HG03521 (cell line): ENCODE measurements around the gene XKR7.

Experiments
- ATAC-seq: cut with Tn5 transposase; IDR thresholded peaks from one replicate; pipeline ENCODE4 v1.9.1; 2021; ENCODE audit warnings: mild to moderate bottlenecking, moderate library complexity; ENCODE audit not compliant: unreplicated experiment

Gene XKR7

DNA sequence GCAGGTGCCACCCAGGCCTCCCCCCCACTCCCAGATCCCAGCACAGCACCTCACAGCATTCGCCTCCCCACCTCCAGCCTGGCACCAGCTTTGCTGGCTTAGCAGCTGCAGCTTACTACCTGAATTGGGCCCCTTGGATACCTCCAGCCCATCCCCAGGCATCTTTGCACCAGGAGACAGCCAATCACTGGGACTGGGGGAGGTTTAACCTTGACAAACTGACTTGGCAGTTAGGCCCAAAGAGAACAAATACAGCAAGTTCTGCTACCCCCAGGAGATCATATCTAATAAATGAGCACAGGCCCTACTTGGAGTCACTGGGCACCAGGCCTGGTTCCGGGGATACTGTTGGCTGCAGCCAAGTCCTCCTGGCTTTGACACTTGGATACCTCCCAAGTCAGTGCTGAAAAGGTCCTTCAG is 24.9 kb upstream of the XKR7 start:
- ATAC-seq = no peak

DNA sequence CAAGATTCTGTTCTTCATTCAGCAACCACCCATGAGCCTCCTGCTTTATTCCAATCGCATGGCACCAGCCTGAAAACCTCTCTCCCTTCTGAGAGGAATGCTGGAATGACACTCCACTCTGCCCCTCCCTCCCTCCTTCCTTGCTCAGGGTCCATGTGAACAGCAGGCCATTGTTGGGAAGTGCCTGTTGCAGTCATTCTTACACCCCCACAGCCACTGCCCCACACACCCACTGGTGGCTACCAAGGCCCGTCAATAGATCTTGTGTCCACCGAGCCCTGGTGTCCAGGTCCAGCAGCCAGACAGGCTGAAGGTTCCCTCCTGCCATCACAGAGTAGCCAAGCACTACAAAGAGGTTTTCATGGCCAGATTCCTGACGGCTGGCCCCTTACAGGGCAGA is 22.6 kb upstream of the XKR7 start:
- ATAC-seq = no peak

DNA sequence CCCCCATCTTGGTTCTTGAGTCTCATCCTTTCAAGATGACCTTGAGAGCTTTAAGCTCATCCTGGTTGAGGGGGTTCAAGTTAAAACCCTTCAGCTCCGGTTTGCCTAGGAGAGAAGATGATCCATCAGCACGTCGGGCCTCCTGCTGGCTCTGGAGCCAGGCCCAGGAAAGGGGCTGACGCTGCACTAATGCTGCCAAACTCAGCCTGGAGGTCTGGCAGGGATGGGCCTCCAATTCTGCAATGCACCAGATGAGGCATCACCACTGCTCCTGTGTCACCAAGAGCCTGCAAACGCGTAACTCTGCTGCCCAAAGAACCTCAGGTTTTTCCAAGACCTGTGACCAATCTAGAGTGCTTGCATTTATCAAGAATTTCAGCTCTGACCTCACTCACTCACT is 22.2 kb upstream of the XKR7 start:
- ATAC-seq = no peak

DNA sequence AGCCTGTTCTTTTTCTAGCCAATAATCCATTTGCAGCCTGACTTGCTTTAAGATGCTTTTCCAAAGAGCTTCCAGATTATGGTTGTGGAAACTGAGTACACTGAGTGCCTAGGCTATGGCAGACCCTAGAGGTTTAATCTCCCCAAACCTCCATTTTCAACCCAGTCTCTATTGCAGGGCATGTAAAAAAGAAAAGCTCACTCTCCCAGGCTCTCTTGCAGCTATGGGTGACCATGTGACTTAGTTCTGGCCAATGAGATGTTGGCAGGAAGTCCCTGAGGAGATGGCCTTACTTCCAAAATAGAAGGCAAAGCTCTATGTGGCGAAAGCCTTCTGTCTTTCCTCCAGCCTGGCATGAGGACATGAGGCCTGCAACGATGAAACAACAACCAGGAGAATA is 19.9 kb upstream of the XKR7 start:
- ATAC-seq = no peak

DNA sequence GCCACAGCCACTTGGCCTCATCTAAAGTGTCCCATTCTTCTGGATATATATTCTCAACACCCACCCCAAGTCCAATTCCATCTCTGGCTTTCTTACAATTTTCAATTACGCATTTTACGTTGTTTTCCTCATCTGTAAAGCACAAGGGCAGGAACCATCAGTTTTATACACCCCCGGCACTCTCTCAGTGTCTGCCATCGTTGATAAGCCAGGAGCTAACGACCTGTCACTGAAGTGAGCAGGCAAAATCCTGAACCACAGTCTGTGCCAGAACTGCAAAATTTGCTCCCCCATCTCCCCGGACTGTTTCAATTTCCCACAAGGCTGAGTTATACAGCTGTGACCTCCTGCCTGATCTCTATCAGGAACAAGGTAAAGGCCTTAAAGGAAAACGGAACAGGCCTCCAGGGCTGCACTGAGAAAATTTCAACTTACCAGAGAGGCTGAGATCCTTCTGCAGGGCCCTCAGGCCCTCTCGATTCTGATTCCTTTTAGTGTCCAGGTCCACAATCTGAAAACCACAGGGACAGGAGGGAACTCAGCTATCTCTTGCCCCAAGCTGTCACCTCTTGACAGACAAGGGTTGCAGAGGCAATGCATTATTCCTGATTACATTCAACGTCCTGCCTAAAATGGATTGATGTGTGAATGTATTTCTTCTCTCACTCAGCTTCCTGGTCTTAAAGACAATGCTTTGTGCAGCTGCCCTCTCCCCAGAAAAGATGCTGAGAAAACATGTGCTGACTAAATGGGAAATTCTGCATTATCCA is 17.9 kb upstream of the XKR7 start:
- ATAC-seq = no peak

DNA sequence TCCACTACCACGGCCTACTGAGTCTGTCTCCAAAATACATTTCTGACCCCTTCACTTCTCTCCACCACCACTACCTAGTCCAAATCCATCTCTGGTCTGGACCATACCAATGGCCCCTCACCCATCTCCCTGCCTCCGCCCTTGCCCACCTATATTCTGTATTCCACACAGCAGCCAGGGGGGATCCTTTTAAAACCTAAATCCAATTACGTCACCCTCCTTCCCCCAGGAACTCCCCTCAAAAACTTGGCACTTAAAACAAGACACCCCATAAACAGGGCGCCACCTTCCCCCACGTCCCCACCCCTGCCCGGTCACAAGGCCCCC is 16.8 kb upstream of the XKR7 start:
- no peak for ATAC-seq

DNA sequence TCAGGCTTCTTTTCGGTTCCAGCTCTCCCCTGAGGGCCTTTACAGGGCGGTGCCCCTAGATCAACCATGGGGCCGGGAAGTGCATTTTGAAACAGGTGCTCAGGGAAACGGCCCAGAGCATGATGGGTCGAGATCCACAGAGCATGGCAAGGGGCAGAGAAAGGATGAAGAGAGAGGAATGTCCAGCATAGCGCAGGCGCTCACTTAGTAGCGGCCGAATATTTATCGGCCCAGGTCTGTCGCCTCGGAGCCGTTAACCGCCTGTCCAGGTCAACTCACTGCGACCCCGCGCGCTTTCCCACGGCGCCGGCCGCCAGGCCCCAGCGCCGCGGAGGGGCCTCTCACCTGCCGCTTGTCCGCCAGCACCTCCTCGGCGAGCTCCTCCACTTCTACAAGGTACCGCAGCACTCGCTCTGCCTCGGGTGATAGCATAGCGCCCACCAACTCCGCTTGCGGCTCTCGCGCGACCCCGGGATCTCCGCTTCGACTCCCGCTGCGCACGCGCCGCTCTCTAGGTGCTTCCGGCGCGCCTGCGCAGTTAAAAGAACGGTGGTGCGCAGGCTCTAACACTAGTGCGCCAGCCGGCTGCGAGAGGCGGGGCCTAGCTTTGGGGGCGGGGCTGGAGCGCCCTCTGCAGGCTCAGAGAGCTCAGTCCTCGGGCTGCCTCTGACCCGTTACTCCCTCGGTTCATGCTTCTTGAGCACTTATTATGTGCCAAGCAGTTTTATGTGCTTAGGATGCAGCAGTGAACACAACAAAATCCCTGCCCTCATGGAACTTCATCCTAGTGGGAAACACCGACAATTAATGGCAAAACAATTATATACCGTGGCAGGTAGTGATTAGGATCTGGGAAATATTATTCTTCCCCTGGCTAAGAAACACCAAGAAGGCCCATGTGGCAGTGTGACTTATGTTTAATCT is 16.2 kb upstream of the XKR7 start, which contains the start of gene PDRG1:
PDRG1 (minus strand) TSS at position 517 of the 924 bp plus-strand sequence; CDS start at position 432, 85 bp downstream.
- peak; percentile 93 for ATAC-seq

DNA sequence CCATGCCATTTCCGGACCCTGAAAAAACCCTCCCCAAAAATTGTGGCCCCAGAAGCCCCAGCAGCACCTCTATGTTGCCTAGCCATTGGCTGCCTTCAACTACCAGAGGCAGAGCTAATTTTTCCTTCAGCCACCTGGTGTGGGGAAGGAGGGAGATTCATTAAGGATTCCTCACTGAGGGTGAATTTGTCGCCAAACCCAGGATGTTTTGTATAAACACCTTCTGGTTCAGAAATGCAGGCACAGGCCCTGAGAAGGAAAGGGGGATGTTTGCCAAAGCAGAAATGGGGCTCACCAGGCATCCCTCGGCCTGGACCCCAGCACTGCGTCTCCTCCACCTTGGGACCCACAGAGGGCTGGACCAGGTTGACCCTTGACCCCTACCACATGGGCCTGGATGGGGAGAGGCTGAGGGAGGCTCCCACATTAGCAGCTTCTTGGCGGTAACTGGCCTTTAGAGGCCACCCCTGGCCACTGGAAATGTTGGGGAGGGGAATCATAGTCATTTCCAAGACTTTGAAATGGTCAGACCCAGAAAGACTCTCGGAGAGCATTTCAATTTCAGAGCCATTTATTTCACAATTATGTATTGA is 14.3 kb upstream of the XKR7 start:
- no peak for ATAC-seq

DNA sequence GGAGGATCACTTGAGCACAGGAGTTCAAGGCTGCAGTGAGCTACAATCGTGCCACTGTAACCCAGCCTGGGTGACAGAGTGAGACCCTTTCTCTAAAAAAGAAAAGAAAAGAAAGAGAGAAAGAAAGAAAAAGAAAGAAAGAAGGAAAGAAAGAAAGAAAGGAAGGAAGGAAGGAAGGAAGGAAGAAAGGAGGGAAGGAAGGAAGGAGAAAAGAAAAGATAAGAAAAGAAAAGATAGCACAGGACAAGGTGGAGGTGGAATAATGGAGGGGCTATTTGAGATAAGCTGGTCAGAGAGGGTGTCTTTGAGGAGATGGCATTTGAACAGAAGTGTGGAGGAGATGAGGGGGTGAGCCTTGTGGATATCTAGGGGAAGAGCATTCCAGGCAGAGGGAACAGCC is 13.5 kb upstream of the XKR7 start:
- ATAC-seq = no peak

DNA sequence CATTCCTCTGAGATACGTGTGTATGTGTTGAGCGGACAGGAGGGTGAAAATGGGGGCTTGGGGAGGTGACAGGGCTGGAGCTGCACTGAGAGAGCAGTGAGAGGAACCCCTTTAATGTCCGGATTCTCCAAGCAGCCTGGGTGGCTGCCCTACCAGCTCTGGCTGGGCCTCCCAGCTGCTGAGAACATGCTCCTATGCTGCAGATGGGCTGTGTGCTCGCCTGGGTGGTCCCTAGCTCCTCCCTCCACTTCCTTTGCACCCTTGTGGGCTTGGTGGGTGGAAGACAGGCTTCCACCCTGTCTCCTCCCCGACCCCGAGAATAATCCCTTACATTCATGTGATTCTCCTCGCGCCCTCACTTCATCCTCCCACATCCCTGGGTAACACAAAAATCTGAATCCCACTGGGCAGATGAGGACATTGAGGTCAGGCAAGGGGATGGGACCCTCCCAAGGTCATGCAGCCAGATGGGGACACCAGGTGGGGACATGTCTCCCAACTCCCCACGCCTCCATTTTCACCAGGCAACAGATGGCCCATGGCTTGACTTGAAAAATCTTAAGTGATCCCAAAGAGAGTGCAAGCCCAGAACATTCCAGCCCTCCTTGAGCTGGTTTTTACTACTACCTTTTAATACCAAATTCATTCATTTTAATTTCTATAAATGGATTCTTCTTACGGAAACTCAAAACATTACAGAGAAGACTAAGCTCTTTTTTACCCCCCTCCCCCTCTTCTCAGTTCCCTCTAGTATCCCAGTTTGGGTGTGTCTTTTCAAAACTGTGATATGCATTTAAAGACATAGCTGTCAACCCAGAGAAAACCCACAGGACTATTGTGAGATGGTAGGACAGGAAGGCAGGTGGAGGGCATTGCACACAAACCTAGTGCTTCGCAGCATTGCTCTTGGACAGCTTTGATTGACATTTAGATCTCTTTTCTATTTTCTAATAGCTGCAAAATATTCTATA is 11.1 kb upstream of the XKR7 start:
- ATAC-seq = no peak

DNA sequence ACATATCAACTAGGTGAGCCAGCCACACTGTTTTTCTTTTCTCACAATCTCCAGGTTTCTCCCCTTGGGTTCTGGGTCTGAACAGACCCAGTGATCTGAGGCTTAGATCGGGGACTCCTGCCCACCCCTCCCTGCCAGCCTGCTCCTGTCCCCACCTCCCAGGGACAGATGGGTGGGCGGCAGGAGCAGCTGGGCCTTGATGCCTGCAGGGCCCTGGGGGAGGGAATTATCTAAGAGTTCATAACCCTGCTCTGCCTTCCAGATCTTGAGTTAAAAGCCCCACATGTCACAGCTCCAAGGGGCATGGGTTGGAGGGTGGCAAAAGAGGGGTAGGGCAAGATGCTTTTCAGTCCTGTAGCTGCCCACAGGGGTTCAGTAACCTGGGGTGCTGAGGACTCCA is 5.2 kb upstream of the XKR7 start:
- no peak for ATAC-seq

DNA sequence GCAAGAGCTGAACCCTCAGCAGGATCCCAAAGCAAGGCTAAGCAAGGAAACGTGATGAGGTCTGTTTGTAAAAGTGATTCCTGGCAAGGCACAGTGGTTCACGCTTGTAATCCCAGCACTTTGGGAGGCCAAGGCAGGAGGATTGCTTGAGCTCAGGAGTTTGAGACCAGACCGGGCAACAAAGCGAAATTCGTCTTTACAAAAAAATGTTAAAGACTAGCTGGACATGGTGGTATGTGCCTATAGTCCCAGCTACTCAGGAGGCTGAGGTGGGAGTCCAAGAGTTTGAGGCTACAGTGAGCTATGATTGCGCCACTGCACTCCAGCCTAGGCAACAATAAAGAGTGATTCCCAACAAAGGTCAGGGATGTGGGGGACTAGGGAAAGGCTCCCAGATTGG is 4.1 kb upstream of the XKR7 start:
- no peak for ATAC-seq

DNA sequence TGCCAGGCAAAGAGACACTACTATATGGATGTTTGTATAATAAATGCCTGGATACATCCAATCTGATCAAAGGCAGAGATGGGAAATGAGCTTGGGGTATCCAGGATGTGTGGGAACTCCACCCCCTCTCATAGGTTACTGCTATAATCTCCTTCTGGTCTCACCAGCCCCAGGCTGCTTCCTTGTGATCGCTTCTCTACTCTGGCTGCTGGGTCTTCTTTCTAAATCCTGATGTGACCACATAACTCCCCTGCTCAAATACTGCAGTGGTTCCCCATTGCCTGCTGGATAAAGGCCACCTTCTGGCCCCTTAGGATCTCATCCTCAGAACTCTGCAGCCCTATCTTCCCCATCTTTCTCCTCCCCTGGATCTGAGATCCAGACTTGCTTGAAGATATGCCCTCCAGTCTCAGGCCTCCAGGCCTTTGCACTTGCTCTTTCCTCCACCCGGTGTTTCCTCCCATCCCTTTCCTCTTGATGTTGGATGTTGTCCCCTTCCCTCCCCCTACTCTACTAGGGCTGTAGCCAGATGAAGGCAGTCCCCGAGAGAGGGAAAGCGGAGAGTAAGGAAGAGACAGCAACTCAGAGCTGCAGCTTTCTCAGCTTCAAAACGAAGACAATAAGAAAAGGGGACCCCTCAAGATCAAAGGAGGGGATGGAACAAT is 828 bp upstream of the XKR7 start:
- no peak for ATAC-seq

DNA sequence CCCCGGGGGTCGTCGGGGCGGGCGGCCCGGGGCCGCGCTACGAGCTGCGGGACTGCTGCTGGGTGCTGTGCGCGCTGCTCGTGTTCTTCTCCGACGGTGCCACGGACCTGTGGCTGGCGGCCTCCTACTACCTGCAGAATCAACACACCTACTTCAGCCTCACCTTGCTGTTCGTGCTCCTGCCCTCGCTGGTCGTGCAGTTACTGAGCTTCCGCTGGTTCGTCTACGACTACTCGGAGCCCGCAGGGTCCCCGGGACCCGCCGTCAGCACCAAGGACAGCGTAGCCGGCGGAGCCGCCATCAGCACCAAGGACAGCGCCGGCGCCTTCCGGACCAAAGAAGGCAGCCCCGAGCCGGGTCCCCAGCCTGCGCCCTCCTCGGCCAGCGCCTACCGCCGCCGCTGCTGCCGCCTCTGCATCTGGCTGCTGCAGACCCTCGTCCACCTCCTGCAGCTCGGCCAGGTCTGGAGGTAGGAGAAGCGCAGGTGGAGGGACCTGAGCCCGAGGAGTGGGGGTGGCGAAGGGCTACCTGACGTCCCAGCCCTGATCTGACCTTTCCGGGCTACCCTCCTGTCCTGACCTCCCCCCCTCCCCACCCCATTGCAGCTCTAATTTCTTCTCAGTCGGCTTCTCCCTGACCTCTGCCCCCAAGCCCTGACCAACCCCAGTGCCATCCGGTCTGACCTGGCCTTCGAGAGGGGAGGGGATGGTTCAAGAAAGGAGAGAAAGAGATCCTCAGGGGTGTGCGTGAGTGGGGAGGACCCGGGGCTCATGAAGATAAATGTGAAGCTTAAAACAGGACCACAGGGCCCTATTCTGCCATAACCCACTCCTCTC is 558 bp downstream of the XKR7 start:
- ATAC-seq = peak; percentile 58

DNA sequence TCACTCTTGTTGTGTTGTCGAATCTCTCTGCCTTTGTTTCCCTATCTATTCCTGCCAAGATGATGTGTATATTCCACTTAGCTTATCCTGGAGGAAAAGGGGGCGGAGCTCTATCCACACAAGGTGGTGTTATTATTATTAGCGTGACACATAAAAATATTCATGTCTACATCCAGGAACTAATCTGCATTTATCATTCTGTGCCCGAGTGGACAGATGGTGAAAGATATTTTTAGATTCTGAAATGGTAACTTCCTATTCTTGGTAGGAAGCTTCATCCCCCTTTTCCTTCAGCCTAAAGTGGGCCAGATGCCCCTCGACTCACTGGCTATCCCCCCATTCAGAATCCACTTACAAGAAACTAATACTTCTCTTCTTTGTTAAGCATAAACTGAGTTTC is 2.0 kb downstream of the XKR7 start:
- ATAC-seq = no peak

DNA sequence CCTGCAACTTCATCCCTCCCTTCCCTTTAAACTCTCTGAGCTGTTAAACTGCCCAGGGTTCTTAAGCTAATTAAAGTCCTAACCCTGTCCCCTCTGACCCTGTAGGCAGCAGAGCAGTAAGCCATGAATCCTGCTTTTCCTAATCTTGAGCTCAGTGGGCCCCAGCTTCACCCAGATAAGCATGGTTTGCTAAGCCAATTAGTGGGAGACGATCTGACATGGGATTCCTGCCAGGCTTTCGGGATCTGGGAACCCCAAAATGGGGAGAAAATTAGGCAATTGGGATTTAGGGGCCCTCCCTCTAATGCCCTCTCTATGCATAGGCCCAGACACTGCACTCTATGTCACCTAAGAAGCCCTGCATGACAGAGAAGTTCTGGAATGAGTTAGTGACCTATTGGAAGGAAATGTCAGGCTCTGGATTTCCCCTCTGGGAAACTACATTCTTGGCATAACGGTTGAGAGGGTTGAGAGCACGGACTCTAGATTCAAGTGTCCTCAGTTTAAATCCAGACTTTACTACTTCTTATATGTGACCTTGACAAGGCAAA is 4.6 kb downstream of the XKR7 start:
- ATAC-seq = no peak

DNA sequence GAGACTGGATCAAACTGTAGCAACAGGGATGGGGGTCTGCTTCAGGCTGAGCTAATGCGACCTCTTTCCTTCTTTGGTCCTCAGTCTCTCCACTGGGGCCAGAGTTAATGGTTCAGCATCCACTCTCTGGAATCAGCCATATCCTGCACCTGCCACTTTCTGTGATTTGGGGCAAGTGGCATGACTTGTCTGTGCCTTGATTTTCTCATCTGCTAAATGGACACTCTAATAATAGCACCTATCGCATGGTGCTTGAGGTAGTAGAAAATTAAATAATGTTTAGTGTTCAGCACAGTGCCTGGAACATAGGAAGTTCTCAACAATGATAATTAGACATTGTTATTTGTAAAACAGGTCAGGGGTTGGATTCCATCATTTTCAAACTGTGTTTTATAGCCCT is 6.3 kb downstream of the XKR7 start:
- no peak for ATAC-seq

DNA sequence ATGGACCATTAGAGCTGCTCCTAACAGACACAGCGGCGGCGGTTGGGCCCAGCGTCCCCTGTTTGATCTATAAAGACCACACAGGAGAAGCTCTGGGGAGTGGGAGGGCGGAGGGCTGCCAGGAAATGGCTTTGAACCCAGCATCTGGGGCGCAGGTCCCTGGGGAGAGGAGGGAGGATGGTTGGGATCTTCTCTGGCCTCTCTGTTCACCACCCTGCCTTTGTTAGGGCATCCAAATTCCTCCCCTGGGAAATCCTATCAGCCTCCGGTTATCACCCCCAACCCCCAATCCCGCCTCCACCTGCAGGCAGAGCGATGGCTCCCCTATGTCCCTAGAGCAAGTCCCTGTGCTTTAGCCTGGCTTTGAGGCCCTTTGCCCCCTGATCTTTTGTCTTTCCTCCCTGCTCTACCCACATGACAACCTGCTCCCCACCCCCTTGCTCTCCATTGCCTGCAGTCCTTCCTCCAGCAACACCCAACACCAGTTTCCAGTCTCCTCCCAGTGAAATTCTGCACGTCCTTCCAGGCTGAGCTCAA is 7.1 kb downstream of the XKR7 start:
- no peak for ATAC-seq

DNA sequence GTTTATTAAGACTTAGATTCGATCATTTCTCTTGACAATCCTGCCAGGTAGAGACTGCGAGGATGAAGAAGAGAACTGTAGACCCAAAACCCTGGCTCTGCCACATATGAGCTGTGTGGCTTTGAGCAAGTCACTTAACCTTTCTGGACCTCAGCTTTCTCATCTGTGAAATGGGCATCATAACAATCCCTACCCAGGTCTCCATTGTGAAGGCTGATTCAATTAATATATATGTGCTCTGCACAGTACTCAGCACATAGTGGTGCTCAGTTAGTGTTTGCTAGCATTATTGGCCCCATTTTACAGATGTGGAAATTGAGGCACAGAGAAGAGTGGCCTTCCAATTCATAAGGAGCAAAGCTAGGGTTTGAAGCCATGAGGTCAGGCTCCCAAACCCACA is 7.9 kb downstream of the XKR7 start:
- no peak for ATAC-seq
